Activated CD8-positive, alpha-beta memory T cell treated with anti-CD3 and anti-CD28 coated beads for 36 hours (primary cell): ENCODE results near the gene MUC4. TPM values are rescaled to one million over a fixed set of nuclear protein-coding genes. Genes with fewer than 3 reads are reported as not detected.
"Not testable (repeated sequence)": the region's sequence is repeated elsewhere in the genome, so short reads cannot be mapped to it uniquely, and the experiment has no call there.

Experiments
- CTCF ChIA-PET: fragments of 350-600 bp; sonication (Branson Sonifier 250); formaldehyde crosslinking; loops from one replicate; lab custom pipeline; 2021; ENCODE audit warnings: antibody characterized with exemption; lab: Charles Lee
- POLR2A ChIA-PET: fragments of 350-600 bp; sonication (Branson Sonifier 250); formaldehyde crosslinking; loops from one replicate; lab custom pipeline; 2021; ENCODE audit warnings: antibody characterized with exemption; lab: Charles Lee
- total RNA-seq, 2 experiments: library from RNA; stranded (reverse); gene quantifications; one replicate each; pipeline ENCODE4 v1.2.3, GENCODE V29; 2021

The MUC4 gene
- total RNA-seq, 2 experiments from 2014 or later = 0.13 to 0.32 TPM

DNA sequence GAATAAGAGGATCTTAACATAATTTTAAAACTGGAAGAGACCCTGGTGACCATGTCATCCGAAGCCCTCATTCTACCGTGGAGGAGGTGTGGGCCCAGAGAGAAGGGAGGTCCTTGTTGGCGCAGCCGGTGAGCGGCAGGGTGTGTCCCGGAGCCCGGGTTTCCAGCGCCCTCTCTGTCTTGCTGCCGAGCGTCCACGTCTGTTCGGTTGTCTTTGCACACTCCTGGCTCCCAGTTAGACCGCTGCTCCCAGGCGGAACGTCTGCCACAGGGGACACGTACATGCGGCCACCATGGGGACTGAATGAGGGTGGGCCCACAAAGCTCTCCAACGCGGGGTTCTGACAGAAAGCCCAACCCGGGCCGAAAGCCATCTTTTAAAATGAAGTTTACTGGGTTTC is 6.6 kb upstream of the MUC4 start:
- ChIA-PET POLR2A (no interaction called here), CTCF (interaction anchor here (0.6 to 1.6 kb wide), 2 partner anchors 32 to 98 kb away, joined by 3 read pairs; no protein-coding TSS in a partner anchor)

DNA sequence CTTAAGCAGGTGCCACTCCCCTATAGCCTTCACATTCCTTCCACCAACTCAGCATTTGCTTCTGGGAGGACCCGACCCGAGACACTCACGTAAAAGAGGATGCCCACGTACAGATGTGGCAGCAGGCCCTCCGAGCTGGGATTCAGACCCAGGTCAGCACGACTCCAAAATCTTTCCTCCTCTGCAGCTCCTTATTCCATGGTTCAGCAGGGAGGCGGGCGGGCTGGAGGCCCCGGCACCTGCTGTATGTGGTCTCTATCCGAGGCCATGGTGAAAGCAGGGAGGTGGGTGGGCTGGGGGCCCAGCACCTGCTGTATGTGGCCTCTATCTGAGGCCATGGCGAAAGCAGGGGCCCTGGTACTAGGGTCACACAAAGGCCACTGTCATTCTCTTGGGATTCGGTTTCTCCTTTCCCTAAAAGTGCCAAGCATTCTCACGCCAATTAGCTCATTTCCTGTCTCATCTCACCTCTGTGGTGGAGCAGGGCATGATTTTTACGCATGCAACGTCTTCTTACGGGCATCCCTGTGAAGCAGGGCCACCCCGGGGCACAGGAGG is 5.9 kb upstream of the MUC4 start:
- CTCF ChIA-PET = interaction anchor here (0.6 to 1.6 kb wide), 2 partner anchors 33 to 98 kb away, joined by 3 read pairs; no protein-coding TSS in a partner anchor
- POLR2A ChIA-PET = no interaction called here

GRCh38 chr3:195816276-195816913 is 4.7 kb upstream of the MUC4 start:
- POLR2A ChIA-PET, CTCF ChIA-PET: not testable (repeated sequence)

GRCh38 chr3:195815169-195815771 is 3.5 kb upstream of the MUC4 start:
- POLR2A ChIA-PET = no interaction called here
- CTCF ChIA-PET = interaction anchor here (0.9 kb wide), 1 partner anchor 642 kb away, joined by 3 read pairs; no protein-coding TSS in a partner anchor

DNA sequence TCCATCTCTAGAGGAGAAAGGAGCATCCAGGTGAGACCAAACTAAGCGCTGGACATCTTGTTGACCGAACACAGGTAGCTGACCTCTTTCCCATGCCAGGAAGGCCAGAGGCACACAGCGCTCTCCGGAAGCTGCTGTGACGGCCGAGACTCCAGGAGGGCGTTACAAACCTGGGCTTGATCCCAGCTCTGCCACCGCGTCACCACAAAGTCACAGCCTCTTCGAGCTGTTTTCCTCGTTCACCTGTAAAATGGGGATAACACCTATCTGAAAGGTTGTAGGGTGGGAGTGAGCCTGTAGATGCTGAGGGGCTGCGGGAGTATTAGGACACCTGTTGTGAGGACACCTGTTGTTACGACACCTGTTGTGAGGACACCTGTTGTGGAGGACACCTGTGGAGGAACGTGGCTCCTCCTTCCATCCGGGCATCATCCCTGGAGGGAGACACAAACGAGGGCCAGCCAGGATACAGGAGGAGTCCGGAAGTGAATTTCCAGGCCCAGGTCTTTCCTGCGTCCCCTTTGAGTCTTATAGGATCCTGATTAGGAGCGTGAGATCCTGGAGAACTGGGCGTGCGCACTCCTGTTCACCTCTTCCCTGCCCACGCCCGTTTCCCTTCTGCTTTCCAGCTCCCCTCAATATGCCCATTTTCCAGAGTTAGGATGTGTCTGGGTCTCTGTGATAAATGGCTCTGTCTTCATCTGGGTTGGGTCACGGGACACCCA is 2.3 kb upstream of the MUC4 start:
- POLR2A ChIA-PET = no interaction called here
- CTCF ChIA-PET = no interaction called here

GRCh38 chr3:195812366-195812765 is 637 bp upstream of the MUC4 start:
- ChIA-PET CTCF (interaction anchor here (0.5 to 1.4 kb wide), 2 partner anchors 39 to 92 kb away, joined by 3 read pairs; no protein-coding TSS in a partner anchor), POLR2A (no interaction called here)

DNA sequence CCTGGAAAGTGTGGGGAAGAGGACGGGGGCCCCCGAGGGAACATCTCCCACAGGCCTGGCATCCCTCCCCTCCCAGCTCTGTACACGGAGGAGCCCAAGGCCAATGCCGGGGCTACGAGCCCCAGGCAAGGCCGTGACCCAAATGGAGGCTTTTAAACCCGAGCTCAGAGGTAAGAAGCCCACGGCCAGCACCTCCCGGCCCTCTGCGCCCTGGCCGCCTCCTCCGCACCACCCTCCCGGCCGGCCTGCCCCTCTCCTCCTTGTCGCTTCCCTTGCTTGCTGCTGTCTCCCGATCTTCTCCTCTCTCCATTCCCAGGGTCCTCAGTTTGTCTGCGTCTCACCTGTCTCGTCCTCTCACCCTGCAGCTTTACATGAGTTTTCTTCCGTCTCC is 1.3 kb downstream of the MUC4 start:
- CTCF ChIA-PET = no interaction called here
- POLR2A ChIA-PET = interaction anchor here (0.6 kb wide), 1 partner anchor 80 kb away, joined by 7 read pairs; no protein-coding TSS in a partner anchor

- ChIA-PET POLR2A (no interaction called here), CTCF (interaction anchor here (0.5 kb wide), 1 partner anchor 32 kb away, joined by 3 read pairs; no protein-coding TSS in a partner anchor)
Observed at GRCh38 chr3:195809796-195810454, 1.8 kb downstream of the MUC4 start.

- CTCF ChIA-PET = interaction anchor here (0.5 kb wide), 1 partner anchor 33 kb away, joined by 3 read pairs; no protein-coding TSS in a partner anchor
- POLR2A ChIA-PET = no interaction called here
Observed at GRCh38 chr3:195809291-195809785, 2.4 kb downstream of the MUC4 start.

DNA sequence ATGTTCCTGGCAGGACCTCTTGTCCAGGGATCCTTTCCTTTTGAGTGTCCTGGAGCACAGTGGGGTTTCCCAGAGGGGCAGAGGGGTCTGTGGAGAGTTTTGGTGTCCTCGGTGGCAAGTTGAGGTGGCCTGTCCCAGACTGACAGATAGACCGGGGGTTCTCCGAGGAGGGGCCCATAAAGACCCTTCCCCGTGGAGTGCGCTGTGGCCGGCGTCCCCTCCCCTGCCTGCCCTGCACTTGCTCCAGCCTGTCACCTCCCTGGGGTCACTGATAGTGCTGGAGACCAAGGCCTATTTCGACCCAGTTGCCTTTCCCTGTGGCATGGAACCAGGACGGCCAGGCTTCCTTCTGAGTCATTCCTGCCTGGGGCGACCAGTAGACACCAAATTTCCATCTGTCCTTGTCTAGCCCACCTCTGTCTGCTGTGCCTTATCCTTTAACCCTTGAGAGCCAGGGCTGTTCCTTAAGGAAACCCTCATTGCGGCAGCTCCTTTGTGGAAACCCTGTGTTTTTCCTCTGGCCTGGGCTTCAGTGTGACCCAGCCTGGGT is 2.9 kb downstream of the MUC4 start:
- CTCF ChIA-PET = no interaction called here
- POLR2A ChIA-PET = no interaction called here

GRCh38 chr3:195807681-195808121 is 4.0 kb downstream of the MUC4 start:
- ChIA-PET CTCF (no interaction called here), POLR2A (no interaction called here)

DNA sequence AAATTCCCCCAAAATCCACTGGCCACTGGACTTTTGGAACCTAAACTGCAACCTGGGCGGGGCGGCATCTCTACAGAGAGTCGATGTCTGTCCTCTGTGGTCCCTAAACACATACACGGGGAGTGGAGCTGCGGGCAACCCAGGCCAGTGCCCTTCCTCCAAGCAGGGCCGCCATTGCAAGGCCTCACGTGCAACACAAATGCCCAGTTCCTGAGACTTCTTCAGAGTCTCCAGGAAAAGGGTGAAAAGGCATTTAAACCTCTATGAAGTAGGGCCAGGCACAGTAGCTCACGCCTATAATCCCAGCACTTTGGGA is 4.9 kb downstream of the MUC4 start:
- ChIA-PET POLR2A (no interaction called here), CTCF (interaction anchor here (1.2 kb wide), 1 partner anchor 52 kb away, joined by 4 read pairs; no protein-coding TSS in a partner anchor)

DNA sequence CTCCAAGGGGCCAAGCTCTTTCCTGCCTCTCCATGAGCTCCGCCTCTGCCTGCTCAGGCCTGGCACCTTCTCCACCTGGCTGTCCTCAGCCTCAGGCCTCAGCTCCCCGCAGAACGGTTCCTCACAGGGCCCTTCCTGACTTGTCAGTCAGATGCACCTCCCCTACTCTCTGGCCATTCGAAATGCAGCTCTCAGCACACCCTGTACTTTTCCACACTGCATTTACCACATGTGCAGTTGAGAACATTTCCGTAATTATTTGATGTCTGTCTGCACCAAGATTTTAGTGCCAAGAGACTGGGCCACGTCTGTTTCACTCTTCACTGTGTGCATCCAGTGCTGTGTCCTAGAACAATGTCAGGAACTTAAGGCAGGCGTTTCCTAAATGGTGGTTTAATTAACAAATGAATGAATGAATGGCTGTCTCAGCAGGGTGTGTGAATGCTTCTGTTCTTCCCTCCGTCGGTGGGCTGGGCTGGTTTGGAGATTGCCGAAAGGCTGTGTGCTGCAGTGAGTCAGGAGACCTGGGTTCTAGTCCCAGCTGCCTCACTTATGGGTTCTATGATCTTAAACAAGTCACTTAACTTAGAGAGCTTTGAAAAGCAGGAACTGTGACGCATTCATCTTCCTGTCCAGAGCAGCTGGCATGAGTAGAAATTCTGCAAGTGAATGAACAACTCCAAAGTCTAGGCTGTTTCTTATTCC is 5.4 kb downstream of the MUC4 start:
- POLR2A ChIA-PET = interaction anchor here (0.5 kb wide), 1 partner anchor 286 kb away, joined by 4 read pairs; no protein-coding TSS in a partner anchor
- CTCF ChIA-PET = interaction anchor here (1.2 kb wide), 1 partner anchor 53 kb away, joined by 4 read pairs; no protein-coding TSS in a partner anchor

DNA sequence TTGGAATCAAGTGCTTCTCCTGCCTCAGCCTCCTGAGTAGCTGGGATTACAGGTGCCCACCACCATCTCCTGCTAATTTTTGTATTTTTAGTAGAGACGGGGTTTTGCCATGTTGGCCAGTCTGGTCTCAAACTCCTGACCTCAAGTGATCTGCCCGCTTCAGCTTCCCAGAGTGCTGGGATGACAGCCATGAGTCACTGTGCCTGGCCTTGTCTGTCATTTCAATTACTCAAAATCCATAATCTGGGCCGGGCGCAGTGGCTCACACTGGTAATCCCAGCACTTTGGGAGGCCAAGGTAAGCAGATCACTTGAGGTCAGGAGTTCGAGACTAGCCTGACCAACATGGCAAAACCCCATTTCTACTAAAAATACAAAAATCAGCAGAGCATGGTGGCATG is 6.1 kb downstream of the MUC4 start:
- CTCF ChIA-PET = not testable (repeated sequence)
- POLR2A ChIA-PET = interaction anchor here (0.5 to 0.6 kb wide), 2 partner anchors 286 to 1146 kb away, joined by 3 to 4 read pairs; no protein-coding TSS in a partner anchor

- POLR2A ChIA-PET = interaction anchor here (0.6 kb wide), 1 partner anchor 1146 kb away, joined by 3 read pairs; no protein-coding TSS in a partner anchor
Observed at GRCh38 chr3:195805181-195805580, 6.5 kb downstream of the MUC4 start.

DNA sequence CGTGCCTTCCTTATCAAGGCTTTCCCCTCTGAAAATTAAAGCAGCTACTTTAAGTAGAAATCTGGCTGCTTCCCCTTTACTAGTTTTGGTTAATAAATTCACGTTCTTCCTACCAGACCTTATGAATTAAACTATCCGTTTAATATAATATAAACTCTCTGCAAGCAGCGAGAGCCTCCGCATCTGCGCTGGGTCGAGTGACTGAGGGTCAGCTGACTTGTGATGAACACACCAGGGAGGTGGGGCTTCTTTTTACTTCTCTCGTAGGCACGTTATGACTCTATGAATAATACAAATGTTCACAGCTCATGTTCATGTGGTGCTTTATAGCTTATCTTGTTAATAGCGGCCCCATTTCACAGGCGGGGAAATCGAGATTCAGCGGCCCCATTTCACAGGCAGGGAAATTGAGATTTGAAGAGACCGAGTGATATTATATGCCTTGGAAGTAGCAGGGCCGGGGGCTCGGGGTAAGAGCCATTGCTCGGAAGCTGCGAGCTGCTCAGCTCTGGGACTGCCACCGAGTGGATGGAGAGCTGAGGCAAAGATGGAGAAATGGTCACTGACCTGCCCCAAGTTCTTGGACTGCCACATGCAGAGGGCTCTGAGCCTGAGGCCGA is 8.3 kb downstream of the MUC4 start:
- POLR2A ChIA-PET = no interaction called here
- CTCF ChIA-PET = interaction anchor here (1.4 kb wide), 1 partner anchor 46 kb away, joined by 5 read pairs; no protein-coding TSS in a partner anchor

More at GRCh38 chr3:195805181-195805580, 6.5 kb downstream of the MUC4 start:
- CTCF ChIA-PET = interaction anchor here (0.9 kb wide), 1 partner anchor 46 kb away, joined by 4 read pairs; no protein-coding TSS in a partner anchor

GRCh38 chr3:195802795-195803194 is 8.9 kb downstream of the MUC4 start:
- ChIA-PET CTCF (interaction anchor here (1.4 kb wide), 1 partner anchor 47 kb away, joined by 5 read pairs; no protein-coding TSS in a partner anchor), POLR2A (no interaction called here)
